Putamen (tissue), 1 donor: ENCODE measurements around the gene ACAD10.

ENCODE experiments used
- DNase-seq: peaks from one replicate; pipeline ENCODE4 v3.0.0-alpha.2; 2016; ENCODE audit warnings: low spot score

Gene ACAD10

DNA sequence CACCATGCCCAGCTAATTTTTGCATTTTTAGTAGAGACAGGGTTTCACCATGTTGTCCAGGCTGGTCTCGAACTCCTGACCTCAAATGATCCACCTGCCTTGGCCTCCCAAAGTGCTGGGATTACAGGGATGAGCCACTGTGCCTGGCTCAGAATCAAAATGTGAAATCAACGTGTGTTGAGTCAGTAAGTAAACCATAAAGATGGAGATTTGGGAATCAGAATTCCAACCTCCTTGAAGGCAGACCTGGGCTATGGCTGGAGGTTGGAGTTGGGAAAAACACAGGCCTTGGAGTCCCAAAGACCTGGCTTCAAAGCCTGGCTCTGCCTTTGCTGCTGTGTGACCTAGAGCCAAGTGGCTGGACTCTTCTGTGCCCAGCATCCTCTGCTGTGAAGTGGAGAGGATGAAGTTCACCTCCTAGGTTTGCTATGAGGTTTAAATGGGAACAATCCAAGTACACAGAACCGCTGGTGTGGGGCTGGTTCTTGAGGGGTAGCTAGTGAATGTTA lies 91.0 kb downstream of the ACAD10 start:
- DNase-seq: no peak

DNA sequence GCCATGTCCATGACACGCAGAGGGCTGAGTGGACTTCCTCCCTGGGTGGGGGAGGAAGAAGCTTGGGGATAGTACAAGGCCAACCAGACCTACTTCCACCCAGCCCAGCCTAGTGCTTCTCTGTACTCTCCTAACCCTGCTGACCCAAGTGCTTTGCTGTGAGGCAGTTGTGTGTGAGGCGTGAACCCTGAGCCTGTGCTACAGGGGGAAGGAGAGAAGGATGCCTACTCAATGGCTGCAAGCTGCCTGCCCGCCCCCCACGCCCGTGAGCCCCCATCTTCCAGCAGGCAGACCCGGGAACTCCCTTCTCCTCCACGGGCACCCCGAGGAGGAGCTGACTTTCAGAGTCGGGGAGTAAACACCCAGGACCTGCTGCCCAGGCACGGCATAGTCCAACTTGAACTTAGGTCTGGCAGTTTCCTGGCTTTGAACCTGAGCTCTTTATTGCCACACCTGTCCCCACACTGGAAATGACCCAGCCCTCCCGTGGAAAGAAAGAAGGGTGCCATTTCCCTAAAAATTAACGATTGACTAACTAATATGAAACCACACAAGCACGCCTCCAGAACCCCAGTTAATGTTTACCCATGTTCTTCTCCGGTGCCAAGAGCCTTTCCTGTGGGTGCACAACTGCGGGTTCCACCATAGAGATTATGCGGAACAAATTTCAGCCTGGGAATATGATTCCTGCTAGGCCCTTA lies 91.6 kb downstream of the ACAD10 start:
- no peak for DNase-seq

DNA sequence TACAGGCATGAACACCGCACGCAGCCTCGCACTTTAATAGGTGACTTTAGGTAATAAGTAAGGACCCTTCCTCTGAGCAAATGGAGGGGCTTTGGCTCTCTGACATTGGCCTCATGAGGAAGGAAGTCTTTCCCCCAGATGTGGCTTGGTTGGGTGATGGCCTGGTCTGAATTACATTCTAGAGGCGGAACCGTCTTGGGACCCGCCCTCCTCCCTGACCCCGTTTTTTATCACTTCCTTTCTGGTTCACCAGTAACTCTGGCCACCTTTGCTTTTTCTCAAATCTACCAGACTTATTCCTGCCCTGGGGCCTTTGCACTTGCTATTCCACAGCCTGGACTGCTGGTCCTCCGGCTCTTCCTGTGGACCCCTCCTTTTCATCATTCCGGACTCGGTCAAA lies 94.3 kb downstream of the ACAD10 start:
- no peak for DNase-seq

DNA sequence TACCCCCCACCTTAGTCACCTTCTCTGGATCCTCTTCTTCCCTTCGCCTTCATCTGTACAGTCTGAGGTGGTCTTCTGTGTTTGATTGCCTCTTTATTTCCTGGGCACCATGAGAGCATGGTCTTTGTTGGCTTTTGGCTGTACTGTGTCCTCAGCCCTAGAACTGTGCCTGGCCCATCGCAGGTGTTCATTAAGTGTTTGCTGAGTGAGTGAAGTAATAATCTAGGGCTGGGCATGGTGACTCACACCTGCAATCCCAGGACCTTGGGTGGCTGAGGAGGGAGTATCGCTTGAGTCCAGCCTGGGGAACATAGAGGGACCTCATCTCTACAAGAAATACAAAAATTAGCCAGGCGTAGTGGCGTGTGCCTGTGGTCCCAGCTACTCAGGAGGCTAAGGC lies 94.8 kb downstream of the ACAD10 start:
- DNase-seq: no peak

DNA sequence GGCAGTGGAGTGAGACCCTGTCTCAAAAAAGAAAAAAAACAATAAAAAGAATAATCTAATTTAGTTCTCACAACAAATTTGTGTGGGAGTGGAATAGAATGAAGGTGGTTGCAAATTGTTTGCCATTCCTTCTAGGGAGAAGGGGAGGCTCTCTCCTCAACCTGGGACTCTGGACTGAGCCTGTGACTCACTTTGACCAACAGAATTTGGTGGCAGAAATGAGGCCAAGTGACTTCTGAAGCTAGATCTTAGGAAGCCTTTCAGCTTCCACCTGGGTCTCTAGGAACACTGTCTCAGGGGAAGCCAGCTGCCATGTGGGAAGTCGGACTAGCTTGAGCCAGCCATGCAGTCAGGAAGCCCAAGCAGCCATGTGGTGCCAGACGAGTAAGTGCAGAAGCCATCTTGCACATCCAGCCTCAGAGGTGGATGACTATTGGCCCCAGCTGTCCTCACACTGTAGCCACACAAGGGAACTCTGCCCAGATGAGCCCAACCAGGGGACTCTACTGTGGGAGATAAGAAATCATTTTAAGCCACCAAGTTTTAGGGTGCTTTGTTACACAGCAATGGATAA lies 95.3 kb downstream of the ACAD10 start:
- DNase-seq: no peak

DNA sequence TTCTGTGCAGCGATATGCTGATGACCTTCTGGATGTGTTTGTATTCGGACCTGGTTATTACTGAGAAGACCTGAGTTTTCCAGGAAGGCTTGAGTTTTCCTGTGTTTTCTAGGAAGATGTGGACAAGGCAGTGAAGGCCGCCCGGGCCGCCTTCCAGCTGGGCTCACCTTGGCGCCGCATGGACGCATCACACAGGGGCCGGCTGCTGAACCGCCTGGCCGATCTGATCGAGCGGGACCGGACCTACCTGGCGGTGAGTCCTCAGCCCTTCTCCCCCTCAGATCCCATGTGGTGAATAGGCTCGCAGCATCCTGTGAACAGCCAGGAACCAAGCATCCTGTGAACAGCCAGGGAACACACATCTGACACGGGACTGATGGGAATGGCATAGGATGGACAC lies 97.2 kb downstream of the ACAD10 start:
- DNase-seq: no peak

DNA sequence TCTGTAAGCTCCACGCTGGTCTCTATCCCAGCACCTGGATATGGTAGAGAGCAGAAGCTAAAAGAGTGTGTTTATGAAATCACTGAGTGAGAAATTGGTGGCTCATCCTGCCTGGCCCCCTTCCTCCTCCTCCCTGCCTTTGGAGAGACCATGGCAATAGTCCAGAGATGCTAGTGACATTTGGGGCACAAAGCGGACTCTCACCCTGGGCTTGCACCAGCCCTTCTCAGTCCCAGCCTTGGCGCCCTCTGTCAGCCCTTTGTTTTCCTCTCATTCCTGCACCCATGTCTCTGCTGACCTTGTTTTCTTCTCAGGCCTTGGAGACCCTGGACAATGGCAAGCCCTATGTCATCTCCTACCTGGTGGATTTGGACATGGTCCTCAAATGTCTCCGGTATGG lies 99.1 kb downstream of the ACAD10 start:
- no peak for DNase-seq

DNA sequence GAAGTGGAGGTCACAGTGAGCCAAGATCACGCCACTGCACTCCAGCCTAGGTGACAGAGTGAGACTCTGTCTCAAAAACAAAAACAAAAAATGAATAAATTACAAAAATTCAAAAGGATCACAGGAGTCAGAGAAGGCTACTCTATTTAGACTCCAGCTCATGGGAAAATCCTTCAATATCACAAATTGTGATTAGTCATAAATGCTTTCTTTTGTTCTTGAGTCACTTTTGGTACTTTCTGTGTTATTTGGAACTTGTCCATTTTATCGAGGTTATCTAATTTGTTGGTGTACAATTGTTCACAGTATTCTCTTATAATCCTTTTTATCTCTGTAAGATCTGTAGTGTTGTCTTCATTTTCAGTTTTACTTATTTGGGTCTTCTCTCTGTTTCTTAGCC lies 99.8 kb downstream of the ACAD10 start:
- no peak for DNase-seq

DNA sequence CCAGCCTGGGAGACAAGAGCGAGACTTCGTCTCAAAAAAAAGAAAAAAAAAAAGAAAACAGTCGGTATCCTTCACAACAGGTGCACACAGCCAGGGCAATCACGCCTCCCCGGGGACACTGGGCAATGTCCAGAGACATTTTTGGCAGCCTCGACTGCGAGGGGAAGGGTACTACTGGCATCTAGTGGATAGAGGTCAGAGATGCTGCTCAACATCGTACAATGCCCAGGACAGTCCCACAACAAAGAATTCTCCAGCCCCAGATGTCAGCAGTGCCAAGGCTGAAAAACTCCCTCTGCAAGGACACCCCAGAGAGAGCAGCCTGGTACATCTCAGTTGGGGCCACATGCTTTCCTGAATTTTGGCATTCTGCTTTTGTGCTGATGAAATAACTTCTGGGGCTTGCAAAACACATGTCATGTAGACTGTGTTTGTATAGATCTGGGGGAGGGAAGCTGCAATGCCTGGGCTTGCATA lies 102.4 kb downstream of the ACAD10 start:
- DNase-seq: no peak

DNA sequence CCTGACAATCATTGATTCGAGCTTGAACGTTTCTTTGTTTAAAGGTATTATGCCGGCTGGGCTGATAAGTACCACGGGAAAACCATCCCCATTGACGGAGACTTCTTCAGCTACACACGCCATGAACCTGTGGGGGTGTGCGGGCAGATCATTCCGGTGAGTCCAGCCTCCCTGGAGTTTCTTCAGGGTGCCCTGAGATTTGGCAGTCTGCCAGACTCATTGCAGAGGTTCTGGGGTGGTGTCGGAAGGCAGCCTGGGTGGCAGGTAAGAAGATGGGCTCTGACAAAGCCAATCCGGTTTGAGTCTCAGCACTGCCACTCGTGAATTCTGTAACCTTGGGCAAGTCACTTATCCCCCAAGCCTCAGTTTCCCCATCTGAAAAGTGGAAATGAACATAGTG lies 103.9 kb downstream of the ACAD10 start:
- DNase-seq: no peak

DNA sequence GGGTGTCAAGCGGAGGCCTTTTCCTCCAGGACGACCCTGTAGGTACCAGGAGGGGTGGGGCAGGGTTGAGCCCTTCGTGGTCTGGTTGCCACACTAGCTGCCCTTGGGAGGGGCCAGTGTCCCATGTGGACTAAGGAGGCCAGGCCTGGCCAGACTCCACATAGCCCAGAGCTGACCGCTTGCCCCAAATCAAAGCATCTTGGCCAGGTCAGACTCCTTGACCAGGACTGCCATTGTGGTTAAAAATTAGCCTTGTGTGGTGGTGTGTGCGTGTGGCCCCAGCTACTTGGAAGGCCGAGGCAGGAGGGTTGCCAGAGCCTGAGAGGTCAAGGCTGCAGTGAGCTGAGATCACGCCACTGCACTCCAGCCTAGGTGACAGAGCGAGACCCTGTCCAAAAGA lies 105.7 kb downstream of the ACAD10 start:
- DNase-seq: no peak

DNA sequence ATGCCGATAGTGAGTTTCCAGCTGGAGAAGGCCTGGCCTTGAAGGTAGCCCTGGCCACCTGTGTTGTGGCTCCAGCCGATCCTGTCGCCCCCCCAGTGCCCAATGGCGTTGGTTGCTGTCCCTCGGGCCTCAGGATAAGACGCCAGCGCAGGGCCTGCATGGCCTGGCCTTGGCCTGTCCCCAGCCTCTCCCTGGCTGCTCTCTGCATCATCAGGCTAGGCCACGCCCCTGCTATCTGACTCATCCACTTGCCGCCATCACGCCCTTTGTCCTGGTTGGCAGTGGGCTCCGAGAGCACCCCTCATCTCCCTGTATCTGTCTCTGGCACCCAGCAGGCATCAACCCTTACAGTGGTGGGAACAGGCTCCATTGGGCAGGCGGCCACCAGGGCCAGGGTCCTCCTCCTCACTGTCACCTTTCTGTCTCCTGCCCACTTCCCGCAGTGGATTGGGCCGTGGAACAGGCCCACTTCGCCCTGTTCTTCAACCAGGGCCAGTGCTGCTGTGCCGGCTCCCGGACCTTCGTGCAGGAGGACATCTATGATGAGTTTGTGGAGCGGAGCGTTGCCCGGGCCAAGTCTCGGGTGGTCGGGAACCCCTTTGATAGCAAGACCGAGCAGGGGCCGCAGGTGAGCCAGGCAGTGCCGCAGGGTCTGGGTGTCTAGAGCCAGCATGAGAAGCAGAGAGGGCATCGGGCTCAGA lies 106.5 kb downstream of the ACAD10 start:
- DNase-seq: no peak

DNA sequence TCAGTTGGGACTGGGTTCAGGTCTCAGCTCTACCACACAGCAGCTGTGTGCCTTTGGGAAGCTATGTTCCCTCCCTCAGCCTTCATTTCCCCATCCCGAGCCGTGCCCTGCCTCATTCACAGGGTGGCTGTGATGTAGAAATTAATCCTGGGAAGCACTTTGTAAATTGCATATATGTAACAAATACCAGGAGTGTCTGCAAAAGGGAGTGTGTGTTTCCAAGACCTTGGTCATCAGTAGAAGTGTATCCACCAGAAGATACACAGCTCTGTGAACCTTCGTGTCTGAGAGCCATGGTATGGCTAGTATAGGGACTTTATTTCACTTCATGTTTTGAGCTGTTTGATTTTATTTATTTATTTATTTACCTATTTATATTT lies 107.0 kb downstream of the ACAD10 start:
- DNase-seq: no peak

DNA sequence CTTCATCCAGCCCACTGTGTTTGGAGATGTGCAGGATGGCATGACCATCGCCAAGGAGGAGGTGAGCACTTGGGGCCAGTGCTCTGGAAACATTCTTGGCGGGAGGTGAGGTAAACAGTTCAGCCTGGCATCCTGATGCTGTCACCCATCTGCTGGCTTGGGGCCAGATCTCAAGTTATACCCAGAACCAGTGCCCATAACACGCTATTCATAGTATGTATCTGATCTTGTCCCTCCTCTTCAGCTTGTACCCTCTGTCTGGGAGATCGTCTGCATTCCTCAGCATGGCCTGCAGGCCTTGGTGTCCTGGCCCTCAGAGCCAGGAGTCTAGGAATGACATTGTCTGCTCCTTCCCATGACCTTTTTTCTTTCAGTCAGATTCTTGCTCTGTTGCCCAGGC lies 112.3 kb downstream of the ACAD10 start:
- DNase-seq: no peak

DNA sequence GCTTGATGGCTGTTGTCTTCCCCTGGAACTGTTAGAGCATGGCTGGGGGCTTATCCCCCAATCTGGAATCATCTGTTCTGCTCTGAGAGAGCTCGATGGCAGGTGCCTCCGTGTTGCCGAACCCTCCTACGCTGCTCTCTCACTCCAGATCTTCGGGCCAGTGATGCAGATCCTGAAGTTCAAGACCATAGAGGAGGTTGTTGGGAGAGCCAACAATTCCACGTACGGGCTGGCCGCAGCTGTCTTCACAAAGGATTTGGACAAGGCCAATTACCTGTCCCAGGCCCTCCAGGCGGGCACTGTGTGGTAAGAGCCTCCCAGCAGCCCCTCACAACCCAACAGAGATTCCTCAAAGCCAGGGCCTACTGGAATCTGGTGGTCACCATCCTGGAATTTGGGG lies 113.9 kb downstream of the ACAD10 start:
- no peak for DNase-seq

DNA sequence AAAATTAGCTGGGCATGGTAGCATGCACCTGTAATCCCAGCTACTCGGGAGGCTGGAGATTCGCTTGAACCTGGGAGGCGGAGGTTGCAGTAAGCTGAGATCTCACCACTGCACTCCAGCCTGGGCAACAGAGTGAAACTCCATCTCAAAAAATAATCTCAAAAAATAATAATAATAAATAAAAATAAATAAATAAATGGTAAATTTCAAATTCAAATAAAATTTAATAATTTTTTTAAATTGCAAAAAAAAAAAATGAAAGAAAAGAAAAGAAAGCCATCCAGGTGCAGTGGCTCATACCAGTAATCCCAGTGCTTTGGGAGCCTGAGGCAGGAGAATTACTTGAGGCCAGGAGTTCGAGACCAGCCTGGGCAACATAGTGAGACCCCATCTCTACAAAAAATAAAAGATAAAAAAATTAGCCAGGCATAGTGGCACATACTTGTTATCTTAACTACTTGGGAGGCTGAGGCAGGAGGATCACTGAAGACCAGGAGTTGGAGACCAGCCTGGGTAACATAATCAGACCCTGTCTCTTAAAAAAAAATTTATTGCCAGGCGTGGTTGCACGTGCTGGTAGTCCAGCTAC lies 117.3 kb downstream of the ACAD10 start:
- no peak for DNase-seq

DNA sequence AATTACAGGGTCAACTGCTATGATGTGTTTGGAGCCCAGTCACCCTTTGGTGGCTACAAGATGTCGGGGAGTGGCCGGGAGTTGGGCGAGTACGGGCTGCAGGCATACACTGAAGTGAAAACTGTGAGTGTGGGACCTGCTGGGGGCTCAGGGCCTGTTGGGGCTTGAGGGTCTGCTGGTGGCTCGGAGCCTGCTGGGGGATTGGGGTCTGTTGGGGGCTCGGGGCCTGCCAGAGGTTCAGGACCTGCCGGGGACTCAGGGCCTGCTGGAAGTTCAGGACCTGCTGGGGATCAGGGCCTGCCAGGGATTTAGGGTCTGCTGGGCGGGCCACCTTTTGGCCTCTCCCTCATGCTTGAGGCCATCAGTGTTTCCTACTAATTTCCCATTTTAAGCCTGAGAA lies 118.0 kb downstream of the ACAD10 start:
- DNase-seq: no peak

DNA sequence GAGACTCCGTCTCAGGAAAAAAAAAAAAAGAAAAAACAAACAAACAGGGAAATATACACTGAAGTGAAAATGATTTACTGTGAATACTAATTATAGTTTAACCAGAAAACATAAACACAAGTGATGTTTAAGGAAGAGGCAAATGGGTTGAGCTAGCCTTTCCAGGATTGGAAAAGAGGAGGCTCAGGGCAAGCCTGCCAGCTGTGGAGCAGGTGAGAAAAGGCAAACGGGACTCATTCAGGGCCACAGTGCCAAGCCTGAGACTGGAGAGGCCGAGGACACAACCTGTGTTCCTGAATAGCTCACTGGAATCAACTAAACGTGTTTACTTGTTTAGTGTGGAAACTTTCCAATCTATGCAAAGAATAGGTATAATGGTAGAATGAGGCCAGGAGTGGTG lies 120.5 kb downstream of the ACAD10 start:
- DNase-seq: no peak
